Thoracic aorta (tissue), 2 donors: ENCODE measurements around the gene SCEL. TPM values are rescaled to one million over a fixed set of nuclear protein-coding genes. Genes with fewer than 3 reads are reported as not detected.

Source experiments
- ATAC-seq: fragments of 150-250 bp; one replicate; pipeline ENCODE4 v1.8.0; 2017; ENCODE audit warnings: low read depth; ENCODE audit not compliant: insufficient number of reproducible peaks, low FRiP score
- DNase-seq: peaks from one replicate; pipeline ENCODE4 v3.0.0-alpha.2; 2020; ENCODE audit warnings: low spot score
- H3K27ac ChIP-seq, 2 donors: fragments of 200-600 bp; sonication (generic); 1 replicate in 1 of 2; 2 replicates in 1 of 2; pipeline ENCODE4 v1.5.1; 2016; ENCODE audit warnings: mild to moderate bottlenecking in 2 of 2, moderate library complexity in 2 of 2
- H3K27me3 ChIP-seq: fragments of 200-600 bp; sonication (generic); replicated peaks from 2 replicates; pipeline ENCODE4 v1.6.0; 2016; ENCODE audit warnings: mild to moderate bottlenecking; ENCODE audit not compliant: insufficient read depth
- H3K36me3 ChIP-seq: fragments of 200-600 bp; sonication (generic); one replicate; pipeline ENCODE4 v1.5.1; 2016
- H3K4me1 ChIP-seq, 2 donors: fragments of 200-600 bp; sonication (generic); 1 replicate in 1 of 2; 2 replicates in 1 of 2; pipeline versions ENCODE4 v1.5.1 to v1.6.0; 2016; ENCODE audit warnings: low read depth in 2 of 2, mild to moderate bottlenecking in 1 of 2; ENCODE audit not compliant: control insufficient read depth in 1 of 2
- H3K4me3 ChIP-seq: fragments of 200-600 bp; sonication (generic); 2 replicates; pipeline ENCODE4 v1.5.1; 2016; ENCODE audit warnings: mild to moderate bottlenecking
- H3K9me3 ChIP-seq: fragments of 200-600 bp; sonication (generic); 2 replicates; pipeline ENCODE4 v1.5.1; 2016
- CTCF ChIP-seq: fragments of 200-600 bp; sonication (generic); IDR thresholded peaks from one replicate; pipeline ENCODE4 v1.5.1; 2019; ENCODE audit warnings: antibody characterized with exemption
- total RNA-seq, 2 donors: library from RNA; depleted of rRNA; stranded (reverse); fragments of >200 nt; gene quantifications; one replicate each; pipeline versions ENCODE4 v1.1.0 to v1.2.3, GENCODE V29; 2016

Gene SCEL
- total RNA-seq, 2 donors from 2014 or later: 0.54 TPM; not detected in 1

- Histone ChIP-seq H3K4me1 (peaks cover 15 to 18% of the 10 kb centered on the region in 2 donors), H3K4me3 (no peak overlapping the region), H3K27ac (no peak overlapping the region), H3K27me3 (no peaks in the 10 kb centered on the region), H3K9me3 (no peaks in the 10 kb centered on the region), H3K36me3 (no peaks in the 10 kb centered on the region)
- DNase-seq (no peak), ATAC-seq (no peak)
- TF ChIP-seq CTCF: no peak
These were observed 26.4 kb upstream of the SCEL start for GRCh38 chr13:77508959-77509620.

GRCh38 chr13:77510156-77510555 lies 25.4 kb upstream of the SCEL start:
- no peak for ATAC-seq
- H3K27ac ChIP-seq: no peak overlapping the region
- H3K9me3 ChIP-seq: no peaks in the 10 kb centered on the region
- no peak overlapping the region for H3K4me3 ChIP-seq
- no peak for DNase-seq
- H3K27me3 ChIP-seq: no peaks in the 10 kb centered on the region
- H3K4me1 ChIP-seq: peaks cover 15 to 18% of the 10 kb centered on the region in 2 donors
- TF ChIP-seq CTCF: no peak
- no peaks in the 10 kb centered on the region for H3K36me3 ChIP-seq

- Histone ChIP-seq H3K36me3 (no peaks in the 10 kb centered on the region), H3K4me1 (peaks cover 15 to 18% of the 10 kb centered on the region in 2 donors), H3K9me3 (no peaks in the 10 kb centered on the region), H3K27me3 (no peaks in the 10 kb centered on the region), H3K27ac (no peak overlapping the region), H3K4me3 (no peak overlapping the region)
- ATAC-seq (no peak), DNase-seq (no peak)
- no peak for TF ChIP-seq CTCF
These were observed 24.0 kb upstream of the SCEL start for GRCh38 chr13:77511552-77511951.

GRCh38 chr13:77513719-77514335 lies 21.7 kb upstream of the SCEL start:
- H3K27ac ChIP-seq: no peak overlapping the region
- no peaks in the 10 kb centered on the region for H3K27me3 ChIP-seq
- DNase-seq: no peak
- no peaks in the 10 kb centered on the region for H3K9me3 ChIP-seq
- H3K4me3 ChIP-seq: no peak overlapping the region
- H3K36me3 ChIP-seq: no peaks in the 10 kb centered on the region
- TF ChIP-seq CTCF: no peak
- peaks cover 5 to 9% of the 10 kb centered on the region in 2 donors for H3K4me1 ChIP-seq
- no peak for ATAC-seq

- Histone ChIP-seq H3K4me1 (peaks cover under 1 to 4% of the 10 kb centered on the region in 2 donors), H3K27ac (no peak overlapping the region), H3K27me3 (no peaks in the 10 kb centered on the region), H3K4me3 (no peak overlapping the region), H3K36me3 (no peaks in the 10 kb centered on the region), H3K9me3 (no peaks in the 10 kb centered on the region)
- no peak for TF ChIP-seq CTCF
- ATAC-seq (no peak), DNase-seq (no peak)
These were observed 21.2 kb upstream of the SCEL start for GRCh38 chr13:77514336-77514726.
